HL-60/S4 treated with retinoic acid at 250 ng/mL for 4 days and 3 days (cell line): ENCODE measurements around the gene RING1.

Source experiments
- in situ Hi-C: fragments of 300-500 bp; cut with MboI; formaldehyde crosslinking; loops from 2 replicates; pipeline ENCODE4 v1.7.0; 2022; ENCODE audit warnings: low sequenced_read_pairs

RING1 gene

DNA sequence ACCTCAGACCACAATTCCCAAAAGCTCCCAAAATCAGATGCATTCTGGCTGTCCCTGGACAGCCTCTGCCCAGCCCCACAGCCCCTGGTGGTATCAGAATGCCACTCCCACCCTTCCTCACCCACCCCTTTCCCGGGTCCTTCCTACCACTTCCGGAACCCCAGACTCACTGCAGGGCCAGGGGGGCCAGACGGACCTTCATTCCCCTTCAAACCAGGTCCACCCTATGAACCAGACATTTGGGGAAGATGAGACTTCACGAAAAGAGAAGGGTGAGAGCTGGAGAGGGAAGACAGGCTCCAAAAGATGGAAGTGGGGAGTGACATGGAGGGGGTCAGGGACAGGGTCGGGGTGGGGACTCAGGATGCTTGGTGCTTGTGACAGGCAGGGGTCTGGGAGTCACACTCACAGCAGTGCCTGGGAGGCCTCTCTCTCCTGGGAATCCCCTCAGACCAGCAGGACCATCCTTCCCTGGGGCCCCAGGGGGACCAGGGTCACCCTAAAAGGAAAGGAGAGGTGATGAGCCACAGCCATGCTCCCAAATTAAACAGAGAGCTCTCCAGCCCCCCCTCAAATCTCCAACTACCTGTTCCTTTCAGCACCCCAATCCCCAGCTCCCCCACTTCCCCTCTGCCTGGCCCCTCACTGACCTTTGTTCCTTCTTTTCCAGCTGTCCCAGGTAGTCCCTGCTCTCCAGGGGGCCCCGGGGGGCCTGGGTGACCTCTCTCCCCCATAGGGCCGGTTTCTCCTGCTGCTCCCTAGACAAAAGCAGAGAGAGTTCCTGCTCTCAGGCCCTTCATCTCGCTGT is 36.2 kb upstream of the RING1 start:
- in situ Hi-C loops: no loop called here

DNA sequence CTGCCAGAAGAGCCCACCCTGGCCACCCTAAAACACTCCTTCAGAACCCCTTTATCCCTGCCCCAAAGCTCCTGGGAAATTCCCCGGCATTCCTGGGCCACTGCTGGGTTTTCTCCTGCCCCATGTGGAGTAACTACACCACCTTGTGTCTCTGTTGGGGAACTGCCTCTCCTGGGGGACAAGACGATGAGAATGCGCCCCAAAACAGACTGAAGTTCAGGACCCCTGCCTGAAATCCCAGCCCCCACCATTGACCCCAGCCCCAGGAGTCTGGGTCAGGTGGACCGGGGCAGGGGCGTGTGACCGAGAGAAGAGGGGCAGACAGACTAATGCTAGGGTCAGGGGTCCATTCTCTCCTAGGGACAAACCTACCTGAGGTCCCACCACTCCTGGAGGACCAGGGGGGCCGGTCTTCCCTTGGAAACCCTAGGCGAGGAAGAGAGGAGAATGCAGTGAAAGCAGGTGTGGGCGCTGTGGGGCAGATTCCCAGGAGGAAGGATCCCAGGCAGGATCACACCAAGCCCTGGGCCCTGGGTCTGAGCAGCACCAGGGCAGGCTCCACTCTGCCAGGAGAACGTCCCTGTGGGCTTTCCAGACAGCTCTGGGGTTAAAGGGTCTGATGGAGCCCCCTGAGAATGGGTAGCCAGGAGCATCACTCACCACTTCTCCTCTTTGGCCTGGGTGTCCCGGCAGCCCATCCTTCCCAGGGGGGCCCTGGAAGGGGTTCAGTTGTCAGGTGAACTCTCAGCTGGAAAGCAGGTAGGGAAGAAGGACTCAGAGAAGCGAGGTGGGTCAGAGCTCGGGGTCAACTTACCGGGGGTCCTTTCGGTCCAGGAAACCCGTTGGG is 35.4 kb upstream of the RING1 start:
- in situ Hi-C loops: no loop called here

DNA sequence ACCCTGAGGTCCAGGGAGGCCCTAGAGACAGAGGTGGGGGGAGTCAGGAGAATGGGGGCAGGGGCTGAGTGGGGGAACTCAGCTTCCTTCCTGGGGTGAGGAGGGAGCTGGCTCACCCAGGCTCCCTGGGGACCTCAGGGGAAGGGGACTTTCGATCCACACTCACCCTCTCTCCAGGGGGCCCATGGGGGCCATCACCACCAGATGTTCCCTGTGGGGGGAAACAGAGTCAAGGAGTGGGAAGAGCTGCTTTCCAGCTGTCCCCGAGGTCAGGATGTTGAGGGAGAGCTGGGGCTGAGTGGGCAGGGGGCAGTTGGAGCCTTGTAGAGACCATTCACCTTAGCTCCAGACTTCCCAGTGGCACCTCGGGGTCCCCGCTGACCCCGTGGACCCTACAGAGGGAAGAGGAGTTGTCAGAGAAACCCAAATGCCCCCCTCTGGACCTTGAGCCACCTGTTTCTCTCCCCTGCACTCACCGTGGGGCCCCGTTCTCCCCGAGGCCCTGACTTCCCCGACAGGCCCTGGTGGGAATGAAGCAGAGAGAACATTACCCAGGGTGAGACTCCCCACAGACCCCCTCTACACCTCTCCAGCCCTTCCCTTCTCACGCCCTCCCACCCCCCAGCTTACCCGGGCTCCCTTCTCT is 34.6 kb upstream of the RING1 start:
- in situ Hi-C loops: no loop called here

GRCh38 chr6:33174784-33175183 is 33.5 kb upstream of the RING1 start:
- in situ Hi-C loops: no loop called here

GRCh38 chr6:33175436-33176069 is 32.7 kb upstream of the RING1 start:
- in situ Hi-C loops: no loop called here

GRCh38 chr6:33176906-33177305 is 31.4 kb upstream of the RING1 start:
- in situ Hi-C loops: no loop called here

DNA sequence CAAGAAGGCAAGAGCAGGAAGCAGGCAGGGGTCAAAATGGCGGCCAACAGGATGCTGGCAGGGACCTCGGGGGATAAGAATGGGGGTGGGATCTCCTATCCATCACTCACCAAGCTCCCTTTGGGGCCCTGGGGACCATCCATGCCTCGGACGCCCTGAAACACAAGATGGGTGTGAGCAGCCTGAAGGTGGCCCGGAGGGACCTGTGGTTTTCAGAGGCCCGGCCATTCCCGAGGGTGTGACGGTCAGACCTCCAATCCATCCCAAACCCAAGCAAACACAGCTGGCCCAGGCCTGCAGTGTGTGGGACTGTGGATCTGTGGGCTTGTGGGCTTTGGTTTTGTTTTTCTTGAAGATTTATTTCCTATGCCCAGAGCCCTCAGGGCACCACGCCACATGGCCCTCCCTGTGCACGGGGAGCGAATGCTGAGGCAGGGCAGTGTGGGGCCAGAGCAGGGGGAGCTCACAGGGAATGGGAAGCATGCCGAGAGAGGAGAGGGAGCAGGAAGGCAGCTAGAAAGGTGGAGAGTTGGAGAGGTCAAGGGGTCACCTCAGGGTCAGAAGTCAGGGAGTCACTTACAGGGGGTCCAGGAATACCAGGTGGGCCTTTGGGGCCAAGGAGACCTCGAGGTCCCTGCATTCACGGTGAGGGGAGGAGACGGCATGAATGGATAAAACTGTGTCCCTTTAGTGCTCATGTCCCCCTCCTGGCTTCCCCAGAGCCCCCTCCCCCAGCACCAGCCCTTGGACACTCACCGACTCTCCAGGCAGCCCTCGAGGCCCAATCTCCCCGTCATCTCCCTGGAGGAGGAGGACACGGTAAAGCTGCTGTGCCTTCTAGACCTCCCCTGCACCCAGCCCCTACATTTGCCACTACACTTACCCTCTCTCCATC is 30.5 kb upstream of the RING1 start:
- in situ Hi-C loops: no loop called here

DNA sequence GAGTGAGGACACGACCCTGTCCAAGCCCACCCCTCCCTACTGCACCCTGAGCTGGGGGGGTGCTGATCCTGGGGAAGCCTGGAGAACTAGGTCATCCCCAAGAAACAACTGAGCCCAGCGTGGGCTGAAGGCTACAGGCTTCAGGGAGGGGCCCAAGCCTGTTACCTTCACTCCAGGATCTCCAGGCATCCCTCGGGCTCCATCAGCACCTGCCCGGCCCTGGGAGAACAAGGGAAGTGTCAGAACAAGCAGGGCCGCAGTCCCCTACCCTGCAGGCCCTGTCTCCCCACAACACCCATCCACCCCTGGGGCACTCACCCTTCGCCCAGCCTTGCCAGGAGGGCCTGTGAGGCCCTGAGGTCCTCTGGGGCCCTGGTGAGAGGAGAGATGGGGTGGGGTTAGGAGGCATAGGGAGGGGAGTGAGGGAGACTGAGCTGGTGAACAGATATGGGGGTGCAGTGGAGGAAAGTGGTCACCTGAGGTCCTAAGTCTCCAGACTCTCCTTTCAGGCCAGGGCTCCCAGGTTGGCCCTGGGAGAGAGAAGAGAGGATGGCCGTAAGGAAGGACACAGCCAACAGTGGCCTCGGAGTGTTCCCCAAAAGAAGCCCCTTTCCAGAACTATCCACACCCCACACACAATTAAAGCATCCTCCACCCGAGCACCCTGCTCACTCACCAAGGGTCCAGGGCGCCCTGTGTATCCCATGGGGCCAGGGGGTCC is 29.4 kb upstream of the RING1 start:
- in situ Hi-C loops: no loop called here

DNA sequence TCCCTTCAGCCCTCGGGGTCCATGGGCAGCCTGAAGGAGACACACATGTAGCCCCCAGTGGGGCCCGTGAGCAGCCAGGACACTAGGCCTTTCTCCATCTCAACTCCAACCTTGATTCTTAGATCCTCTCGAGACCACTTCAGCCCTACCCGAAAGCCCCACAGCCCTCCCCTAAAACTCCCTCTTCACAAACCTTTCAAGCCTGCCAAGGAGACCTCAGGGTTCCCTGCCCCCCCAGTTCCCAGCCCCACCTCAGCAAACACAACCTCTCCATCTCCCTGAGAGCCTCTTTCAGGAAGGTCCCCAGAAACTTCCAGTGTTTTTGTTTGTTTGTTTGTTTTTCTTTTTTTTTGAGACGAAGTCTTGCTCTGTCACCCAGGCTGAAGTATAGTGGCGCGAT is 27.2 kb upstream of the RING1 start:
- in situ Hi-C loops: no loop called here

DNA sequence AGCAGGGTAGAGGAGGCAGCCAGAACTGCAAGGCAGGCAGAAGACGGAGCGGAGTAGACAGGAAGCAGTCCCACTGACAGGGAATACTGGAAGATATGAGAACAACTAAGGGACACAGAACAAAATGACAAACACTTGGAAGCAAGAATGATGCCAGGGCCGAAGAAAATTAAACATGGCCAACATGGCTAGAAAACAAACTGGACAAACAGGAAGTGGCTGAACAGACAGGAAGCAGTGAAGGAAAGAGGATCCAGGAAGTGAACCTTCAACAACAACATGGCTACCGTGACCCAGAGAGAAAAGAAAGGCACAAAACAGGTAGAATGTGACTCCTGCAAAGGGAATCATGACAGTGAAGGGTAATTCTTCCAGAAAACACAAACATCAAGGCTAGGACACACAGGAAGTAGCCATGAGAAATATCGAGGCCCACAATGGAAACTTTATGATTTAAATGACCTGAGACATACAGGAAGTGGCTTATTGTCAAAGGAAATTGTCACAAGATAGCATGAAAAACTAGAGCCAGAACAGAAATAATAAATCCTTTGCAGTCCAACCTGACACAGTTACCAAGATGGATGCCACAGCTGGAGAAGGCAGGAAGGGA is 25.1 kb upstream of the RING1 start:
- in situ Hi-C loops: no loop called here

GRCh38 chr6:33185190-33185589 is 23.1 kb upstream of the RING1 start:
- in situ Hi-C loops: no loop called here

- in situ Hi-C loops: no loop called here
These were observed 22.6 kb upstream of the RING1 start for GRCh38 chr6:33185654-33186187.

- in situ Hi-C loops: no loop called here
These were observed 20.5 kb upstream of the RING1 start for GRCh38 chr6:33187809-33188208.

DNA sequence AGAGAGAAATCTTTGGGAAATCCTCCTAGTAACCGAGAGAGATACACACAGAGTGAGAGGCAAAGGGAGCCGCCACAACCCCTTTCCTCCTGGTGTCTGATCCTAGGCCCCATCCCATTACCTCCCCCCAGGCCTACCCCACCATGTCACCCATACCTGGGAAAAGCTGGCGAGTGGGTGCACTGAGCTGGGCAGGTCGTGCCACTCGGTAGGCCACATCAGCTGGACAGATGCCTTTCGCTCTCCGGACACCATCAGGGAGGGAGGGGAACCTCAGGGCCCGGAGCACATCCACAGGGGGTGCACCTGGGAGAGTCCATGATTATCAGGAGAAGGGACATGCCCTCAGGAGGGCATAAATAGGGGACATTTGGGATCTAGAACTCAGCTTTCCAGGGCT is 19.1 kb upstream of the RING1 start:
- in situ Hi-C loops: no loop called here

DNA sequence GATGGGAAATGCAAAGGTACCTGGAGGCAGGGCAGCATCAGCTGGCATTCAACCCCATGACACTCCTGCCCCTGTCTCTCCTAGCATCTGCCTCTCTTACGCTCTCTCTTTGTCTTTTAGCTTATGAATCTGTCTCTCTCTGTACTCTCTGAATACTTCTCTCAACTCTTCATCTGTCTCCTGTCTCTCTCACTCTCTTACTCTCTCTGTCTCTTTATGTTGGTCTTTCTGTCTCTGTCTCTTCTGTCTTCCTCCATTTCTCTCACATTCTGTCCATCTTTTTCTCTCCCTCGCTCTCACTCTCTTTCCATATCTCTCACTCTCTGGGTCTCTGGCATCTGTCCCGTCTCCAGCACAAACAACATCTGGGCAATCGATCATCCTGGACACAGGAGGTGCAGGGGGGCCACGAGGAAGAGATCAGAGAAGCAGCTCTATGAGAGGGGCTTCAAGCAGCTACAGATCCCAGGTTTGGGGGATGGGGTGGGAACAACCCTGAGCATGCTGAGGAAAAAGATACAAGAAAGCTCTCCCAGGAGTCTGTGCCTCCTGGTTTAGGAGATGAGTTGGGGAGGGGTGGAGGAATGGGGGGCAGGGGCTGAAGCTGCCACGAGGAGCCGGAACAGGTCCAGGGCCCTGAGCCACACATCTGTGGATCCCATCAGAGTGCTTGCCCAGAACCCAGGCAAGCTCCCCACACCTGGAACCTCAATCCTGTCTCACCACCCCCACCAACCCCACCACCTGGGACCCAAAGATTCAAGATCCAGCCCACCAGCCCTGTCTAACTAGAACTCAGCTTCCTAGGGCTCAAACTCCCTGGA is 18.5 kb upstream of the RING1 start:
- in situ Hi-C loops: no loop called here

DNA sequence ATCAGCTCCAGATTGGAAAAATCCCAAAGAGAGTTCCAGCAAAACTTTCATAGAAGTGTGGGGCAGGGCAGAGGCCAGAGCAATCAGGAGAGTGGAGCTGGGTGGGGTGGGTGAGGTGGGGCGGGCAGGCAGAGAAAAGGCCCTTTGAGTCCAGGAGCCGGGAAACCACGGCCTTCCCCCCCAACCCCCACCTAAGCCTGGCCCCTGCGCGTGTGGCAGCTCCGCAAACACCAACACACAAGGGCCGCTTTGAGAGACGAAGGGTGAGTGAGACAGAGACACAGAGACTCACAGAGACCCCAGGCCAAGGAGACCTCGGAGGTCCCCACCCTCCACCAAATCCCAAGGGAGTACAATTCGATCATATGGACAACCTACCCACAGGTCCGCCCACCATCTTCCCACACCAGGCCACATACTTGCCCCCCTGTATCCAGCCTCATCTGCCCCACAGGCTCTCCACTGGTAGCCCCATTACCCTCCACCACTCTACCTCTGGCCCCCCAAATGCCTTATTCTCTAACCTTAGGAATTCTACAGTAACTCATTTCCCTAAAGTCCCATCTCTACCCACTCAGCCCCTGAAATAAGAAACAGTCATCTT is 17.7 kb upstream of the RING1 start:
- in situ Hi-C loops: no loop called here

GRCh38 chr6:33191383-33192104 is 16.8 kb upstream of the RING1 start:
- in situ Hi-C loops: no loop called here
